DMS153 (cell line): Measurements from ENCODE around the gene RPL6.
"Not testable (repeated sequence)": the region's sequence is repeated elsewhere in the genome, so short reads cannot be mapped to it uniquely, and the experiment has no call there.

Experiments
- DNase-seq: peaks from one replicate; lab custom pipeline; 2025; lab: John Stamatoyannopoulos, UW

The RPL6 gene

GRCh38 chr12:112419297-112420133 is 10.1 kb upstream of the RPL6 start:
- no peak for DNase-seq

DNA sequence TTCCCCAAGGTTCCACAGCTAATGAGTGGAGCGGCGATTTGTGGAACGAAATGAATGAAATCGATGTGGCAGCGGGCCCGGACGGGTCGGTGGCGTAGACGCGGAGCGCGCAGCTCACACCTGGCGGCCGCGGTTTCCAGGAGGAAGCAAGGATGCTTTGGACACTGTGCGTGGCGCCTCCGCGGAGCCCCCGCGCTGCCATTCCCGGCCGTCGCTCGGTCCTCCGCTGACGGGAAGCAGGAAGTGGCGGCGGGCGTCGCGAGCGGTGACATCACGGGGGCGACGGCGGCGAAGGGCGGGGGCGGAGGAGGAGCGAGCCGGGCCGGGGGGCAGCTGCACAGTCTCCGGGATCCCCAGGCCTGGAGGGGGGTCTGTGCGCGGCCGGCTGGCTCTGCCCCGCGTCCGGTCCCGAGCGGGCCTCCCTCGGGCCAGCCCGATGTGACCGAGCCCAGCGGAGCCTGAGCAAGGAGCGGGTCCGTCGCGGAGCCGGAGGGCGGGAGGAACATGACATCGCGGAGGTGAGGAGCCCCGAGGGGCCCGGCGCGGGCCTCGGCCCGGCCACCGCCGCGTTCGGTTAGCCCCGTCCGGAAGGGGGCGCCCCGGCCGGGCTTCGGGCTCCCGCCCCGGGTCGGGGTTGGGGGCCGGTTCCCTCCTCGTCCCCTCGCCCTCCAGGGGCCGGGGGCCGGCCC is 9.3 kb upstream of the RPL6 start, which contains the start of gene PTPN11:
Gene PTPN11 (plus strand): TSS at position 340 of the 689 bp plus-strand sequence. CDS start 165 bp downstream, at position 505.
- peak; percentile 61 for DNase-seq

- no peak for DNase-seq
Measured at GRCh38 chr12:112418273-112418607, 8.8 kb upstream of the RPL6 start.

DNA sequence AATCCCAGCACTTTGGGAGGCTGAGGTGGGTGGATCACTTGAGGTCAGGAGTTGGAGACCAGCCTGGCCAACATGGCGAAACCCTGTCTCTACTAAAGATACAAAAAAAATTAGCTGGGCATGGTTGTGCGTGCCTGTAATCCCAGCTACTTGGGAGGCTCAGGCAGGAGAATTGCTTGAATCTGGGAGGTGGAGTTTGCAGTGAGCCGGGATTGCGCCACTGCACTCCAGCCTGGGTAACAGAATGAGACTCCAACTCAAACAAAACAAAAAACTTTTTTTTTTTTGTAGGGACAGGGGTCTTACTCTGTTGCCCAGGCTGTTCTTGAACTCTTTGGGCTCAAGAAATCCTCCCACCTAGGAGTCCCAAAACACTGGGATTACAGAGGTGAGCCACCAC is 6.1 kb upstream of the RPL6 start:
- DNase-seq, result not testable (repeated sequence)

- DNase-seq, result no peak
Measured at GRCh38 chr12:112413855-112414625, 4.6 kb upstream of the RPL6 start.

DNA sequence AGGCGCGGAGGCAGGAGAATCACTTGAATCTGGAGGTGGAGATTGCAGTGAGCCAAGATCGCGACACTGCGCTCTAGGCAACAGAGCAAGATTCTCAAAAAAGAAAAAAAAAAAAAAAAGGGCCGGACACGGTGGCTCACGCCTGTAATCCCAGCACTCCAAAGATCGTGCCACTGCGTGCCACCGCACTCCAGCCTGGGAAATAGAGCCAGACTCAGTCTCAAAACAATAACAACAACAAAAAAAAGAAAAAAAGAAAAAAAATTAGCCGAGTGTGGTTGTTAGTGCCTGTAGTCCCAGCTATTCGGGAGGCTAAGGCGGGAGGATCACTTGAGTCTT is 470 bp upstream of the RPL6 start:
- DNase-seq, result no peak

GRCh38 chr12:112408621-112409020 is 784 bp downstream of the RPL6 start:
- DNase-seq, result no peak

DNA sequence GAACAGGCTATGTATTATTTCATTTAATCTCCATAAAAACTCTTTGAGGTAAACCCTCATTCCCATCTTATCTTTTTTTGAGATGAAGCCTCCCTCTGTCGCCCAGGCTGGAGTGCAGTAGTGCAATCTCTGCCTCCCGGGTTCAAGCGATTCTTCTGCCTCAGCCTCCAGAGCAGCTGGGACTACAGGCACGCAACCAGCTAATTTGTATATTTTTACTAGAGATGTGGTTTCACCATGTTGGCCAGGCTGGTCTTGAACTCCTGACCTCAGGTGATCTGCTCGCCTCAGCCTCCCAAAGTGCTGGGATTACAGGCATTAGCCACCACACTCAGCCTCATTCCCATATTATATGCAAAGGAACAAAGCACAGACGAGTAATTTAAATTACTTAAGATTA is 1.7 kb downstream of the RPL6 start:
- DNase-seq, result not testable (repeated sequence)

GRCh38 chr12:112406519-112407488 is 2.6 kb downstream of the RPL6 start:
- no peak for DNase-seq

- no peak for DNase-seq
Measured at GRCh38 chr12:112401903-112402498, 7.4 kb downstream of the RPL6 start.

GRCh38 chr12:112401054-112401453 is 8.4 kb downstream of the RPL6 start:
- DNase-seq, result no peak

GRCh38 chr12:112393328-112393727 is 16.1 kb downstream of the RPL6 start:
- no peak for DNase-seq

DNA sequence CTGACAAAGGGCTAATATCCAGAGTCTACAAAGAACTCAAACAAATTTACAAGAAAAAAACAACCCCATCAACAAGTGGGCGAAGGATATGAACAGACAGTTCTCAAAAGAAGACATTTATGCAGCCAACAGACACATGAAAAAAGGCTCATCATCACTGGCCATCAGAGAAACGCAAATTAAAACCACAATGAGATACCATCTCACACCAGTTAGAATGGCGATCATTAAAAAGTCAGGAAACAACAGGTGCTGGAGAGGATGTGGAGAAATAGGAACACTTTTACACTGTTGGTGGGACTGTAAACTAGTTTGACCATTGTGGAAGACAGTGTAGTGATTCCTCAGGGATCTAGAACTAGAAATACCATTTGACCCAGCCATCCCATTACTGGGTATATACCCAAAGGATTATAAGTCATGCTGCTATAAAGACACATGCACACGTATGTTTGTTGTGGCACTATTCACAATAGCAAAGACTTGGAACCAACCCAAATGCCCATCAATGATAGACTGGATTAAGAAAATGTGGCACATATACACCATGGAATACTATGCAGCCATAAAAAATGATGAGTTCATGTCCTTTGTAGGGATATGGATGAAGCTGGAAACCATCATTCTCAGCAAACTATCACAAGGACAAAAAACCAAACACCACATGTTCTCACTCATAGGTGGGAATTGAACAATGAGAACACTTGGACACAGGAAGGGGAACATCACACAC is 19.3 kb downstream of the RPL6 start:
- DNase-seq, result not testable (repeated sequence)

DNA sequence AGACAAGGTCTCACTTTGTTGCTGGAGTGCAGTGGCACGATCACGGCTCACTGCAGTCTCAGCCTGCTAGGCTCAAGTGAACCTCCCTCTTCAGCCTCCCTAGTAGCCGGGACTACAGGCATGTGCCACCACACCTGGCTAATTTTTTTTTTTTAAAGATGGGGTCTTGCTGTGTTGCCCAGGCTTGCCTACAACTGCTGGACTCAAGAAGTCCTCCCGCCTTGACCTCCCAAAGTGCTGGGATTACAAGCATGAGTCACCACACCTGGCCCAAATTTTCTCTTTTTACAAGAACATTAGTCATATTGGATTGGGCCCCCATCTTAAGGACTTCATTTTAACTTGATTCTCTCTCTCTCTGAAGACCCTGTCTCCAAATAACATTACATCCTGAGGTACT is 20.2 kb downstream of the RPL6 start:
- no peak for DNase-seq

GRCh38 chr12:112386726-112387125 is 22.7 kb downstream of the RPL6 start:
- DNase-seq, result no peak

DNA sequence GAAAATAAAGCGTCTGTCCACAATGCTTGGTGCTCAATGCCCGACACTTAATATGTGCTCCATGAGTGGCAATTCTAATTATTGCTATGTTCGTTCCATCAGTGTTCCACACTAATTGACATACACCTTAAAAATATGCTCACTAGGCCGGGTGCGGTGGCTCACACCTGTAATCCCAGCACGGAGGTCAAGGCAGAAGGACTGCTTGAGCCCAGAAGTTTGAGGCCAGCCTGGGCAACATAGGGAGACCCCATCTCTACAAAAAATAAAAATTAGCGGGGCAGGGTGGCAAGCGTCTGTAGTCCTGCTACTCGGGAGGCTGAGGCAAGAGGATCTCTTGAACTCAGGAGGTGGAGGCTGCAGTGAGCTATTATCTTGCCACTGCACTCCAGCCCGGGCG is 26.5 kb downstream of the RPL6 start:
- DNase-seq, result no peak

DNA sequence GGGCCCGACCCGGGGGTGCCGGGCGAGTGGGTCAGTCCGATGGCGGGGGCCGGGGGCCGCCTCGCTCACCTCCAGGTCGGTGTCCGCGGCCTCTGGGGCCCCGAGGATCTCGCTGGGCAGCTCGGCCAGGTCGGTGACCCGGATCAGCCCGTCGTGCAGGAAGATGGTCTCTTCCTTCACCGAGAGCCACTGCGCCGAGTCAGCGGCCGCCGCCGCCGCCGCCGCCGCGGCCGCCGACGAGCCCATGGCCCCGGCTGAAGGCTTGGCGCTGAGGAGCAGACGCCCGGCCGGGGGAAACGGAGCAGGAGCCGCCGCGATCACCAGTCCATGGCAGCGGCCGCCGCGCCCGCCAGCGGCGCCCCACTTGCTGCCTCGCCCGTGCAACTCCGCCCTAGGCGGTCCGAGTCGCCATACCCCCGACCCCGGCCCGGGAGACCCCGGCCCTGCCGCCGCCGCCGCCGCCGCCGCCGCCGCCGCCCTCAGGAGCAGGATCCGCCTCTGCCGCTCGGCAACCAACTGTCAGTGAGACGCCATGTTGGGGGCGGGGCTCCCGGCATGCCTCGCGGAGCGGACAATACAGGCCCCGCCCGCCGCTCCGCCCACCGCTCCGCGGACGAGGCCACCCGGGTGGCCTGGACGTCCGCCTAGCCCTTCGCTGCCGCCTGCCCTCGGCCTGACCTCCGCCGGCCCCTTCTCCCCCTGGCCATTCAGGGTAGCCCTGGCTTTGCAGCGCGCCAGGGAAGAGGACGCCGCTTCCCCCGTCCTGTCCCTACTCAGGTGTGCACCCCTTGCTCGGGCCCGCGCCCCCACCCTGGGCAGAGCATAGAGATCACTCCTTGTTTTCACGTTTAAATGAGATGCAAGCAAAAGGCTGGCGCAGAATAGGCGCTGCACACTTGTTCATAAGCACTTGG is 27.3 kb downstream of the RPL6 start, which contains the start of gene HECTD4:
Gene HECTD4 (minus strand): TSS at position 549 of the 914 bp plus-strand sequence. CDS start 303 bp downstream, at position 246.
- DNase-seq, result peak; percentile 75

- no peak for DNase-seq
Measured at GRCh38 chr12:112381406-112381882, 28.0 kb downstream of the RPL6 start.
